Measurements from ENCODE around the gene KRTAP4-12. TPM values are rescaled to one million over a fixed set of nuclear protein-coding genes. Genes with fewer than 3 reads are reported as not detected.
"Not testable (repeated sequence)": the region's sequence is repeated elsewhere in the genome, so short reads cannot be mapped to it uniquely, and the experiment has no call there.

The KRTAP4-12 gene
- total RNA-seq, 6 experiments from 2014 or later = 6.1 to 8.4 (median 6.7) TPM

GRCh38 chr17:41098481-41098880 lies 25.5 kb downstream of the KRTAP4-12 start:
- DNase-seq = peak; percentile 82
- TF ChIP-seq CTCF (IDR thresholded peaks at IDR 0.05) = no peak
- Mint-ChIP-seq H3K36me3 (ENCODE audit: low read depth) (no peaks in the 10 kb centered on the region), H3K27ac (peak overlapping the region; percentile 87), H3K27me3 (ENCODE audit: insufficient read depth) (no peaks in the 10 kb centered on the region), H3K4me3 (peak overlapping the region; percentile 16), H3K4me1 (ENCODE audit: low read depth) (peaks cover 81% of the 10 kb centered on the region), H3K9me3 (no peaks in the 10 kb centered on the region)

GRCh38 chr17:41098042-41098441 lies 25.9 kb downstream of the KRTAP4-12 start, which contains the start of gene KRTAP4-8:
Gene KRTAP4-8 (minus strand): TSS chr17:41098142. CDS start chr17:41098084, 58 bp downstream.
- peak within 1 kb of the TSS; percentile 87 for H3K27ac Mint-ChIP-seq
- H3K36me3 Mint-ChIP-seq (ENCODE audit: low read depth) = peaks cover 3% of the 10 kb centered on the region; the same call in 1 of the 2 replicates
- peaks cover 77% of the 10 kb centered on the region for H3K4me1 Mint-ChIP-seq (ENCODE audit: low read depth)
- H3K9me3 Mint-ChIP-seq = peaks cover 3% of the 10 kb centered on the region
- DNase-seq = no peak
- TF ChIP-seq CTCF (IDR thresholded peaks at IDR 0.05) = no peak
- no peaks in the 10 kb centered on the region for H3K27me3 Mint-ChIP-seq (ENCODE audit: insufficient read depth)
- H3K4me3 Mint-ChIP-seq = peak within 1 kb of the TSS; percentile 16

- no peaks in the 10 kb centered on the region for H3K27me3 Mint-ChIP-seq (ENCODE audit: insufficient read depth)
Measured at GRCh38 chr17:41096055-41096454, 27.9 kb downstream of the KRTAP4-12 start.

GRCh38 chr17:41088760-41089352 lies 35.1 kb downstream of the KRTAP4-12 start:
- H3K9me3 Mint-ChIP-seq; H3K4me3 Mint-ChIP-seq; H3K27me3 Mint-ChIP-seq (ENCODE audit: insufficient read depth); DNase-seq; H3K27ac Mint-ChIP-seq: not testable (repeated sequence)
- Mint-ChIP-seq H3K36me3 (ENCODE audit: low read depth) (peaks cover 16% of the 10 kb centered on the region; the same call in 1 of the 2 replicates), H3K4me1 (ENCODE audit: low read depth) (peaks cover 19% of the 10 kb centered on the region)

More at GRCh38 chr17:41096055-41096454, 27.9 kb downstream of the KRTAP4-12 start:
- H3K4me1 Mint-ChIP-seq (ENCODE audit: low read depth) = peaks cover 61% of the 10 kb centered on the region
- peaks cover 8% of the 10 kb centered on the region for H3K9me3 Mint-ChIP-seq
- no peak for DNase-seq
- peaks cover 7% of the 10 kb centered on the region; the same call in 1 of the 2 replicates for H3K36me3 Mint-ChIP-seq (ENCODE audit: low read depth)
- TF ChIP-seq CTCF (IDR thresholded peaks at IDR 0.05) = no peak
- H3K4me3 Mint-ChIP-seq = no peak overlapping the region
- no peak overlapping the region for H3K27ac Mint-ChIP-seq

GRCh38 chr17:41084100-41084856 lies 39.7 kb downstream of the KRTAP4-12 start, which contains the start of gene KRTAP4-7:
Gene KRTAP4-7 (plus strand): TSS chr17:41084150. CDS start chr17:41084207, 57 bp downstream.
- H3K4me1 Mint-ChIP-seq (ENCODE audit: low read depth) = peaks cover 45% of the 10 kb centered on the region
- not testable (repeated sequence) for H3K36me3 Mint-ChIP-seq (ENCODE audit: low read depth); H3K27me3 Mint-ChIP-seq (ENCODE audit: insufficient read depth); DNase-seq; H3K9me3 Mint-ChIP-seq
- peak within 1 kb of the TSS; percentile 91 for H3K27ac Mint-ChIP-seq
- H3K4me3 Mint-ChIP-seq = peak within 1 kb of the TSS; percentile 37; the same call in 1 of the 2 replicates

GRCh38 chr17:41083427-41083826 lies 40.6 kb downstream of the KRTAP4-12 start:
- not testable (repeated sequence) for H3K36me3 Mint-ChIP-seq (ENCODE audit: low read depth); H3K27ac Mint-ChIP-seq; H3K27me3 Mint-ChIP-seq (ENCODE audit: insufficient read depth); H3K9me3 Mint-ChIP-seq; H3K4me3 Mint-ChIP-seq
- peak; percentile 70 for DNase-seq
- H3K4me1 Mint-ChIP-seq (ENCODE audit: low read depth) = peaks cover 45% of the 10 kb centered on the region

- H3K9me3 Mint-ChIP-seq = no peaks in the 10 kb centered on the region
- H3K27ac Mint-ChIP-seq = peak overlapping the region; percentile 91
- H3K4me3 Mint-ChIP-seq = peak overlapping the region; percentile 50
- peaks cover 45% of the 10 kb centered on the region for H3K4me1 Mint-ChIP-seq (ENCODE audit: low read depth)
- H3K36me3 Mint-ChIP-seq (ENCODE audit: low read depth) = no peaks in the 10 kb centered on the region
- H3K27me3 Mint-ChIP-seq (ENCODE audit: insufficient read depth) = peaks cover 5% of the 10 kb centered on the region; the same call in 1 of the 2 replicates
- no peak for TF ChIP-seq CTCF (IDR thresholded peaks at IDR 0.05)
- peak; percentile 84 for DNase-seq
Measured at GRCh38 chr17:41082626-41083025, 41.4 kb downstream of the KRTAP4-12 start.

All from HFFc6 (cell line).